ENCODE data around the gene DPEP2.

- TF ChIP-seq CTCF (IDR thresholded peaks at IDR 0.05), result peak; percentile 92
- TF ChIP-seq EZH2 (IDR thresholded peaks at IDR 0.05), result no peak
- TF ChIP-seq EZH2phosphoT487 (IDR thresholded peaks at IDR 0.05), result no peak
Measured at GRCh38 chr16:67993207-67994039, 5.9 kb downstream of the DPEP2 start.

All from neural progenitor cell (in vitro differentiated cells).